GM19328 (cell line): ENCODE data around the gene SLC25A53.
"Not testable (repeated sequence)": the region's sequence is repeated elsewhere in the genome, so short reads cannot be mapped to it uniquely, and the experiment has no call there.

Experiments
- ATAC-seq: cut with Tn5 transposase; IDR thresholded peaks from one replicate; pipeline ENCODE4 v1.9.1; 2021; ENCODE audit warnings: mild to moderate bottlenecking, moderate library complexity; ENCODE audit not compliant: unreplicated experiment

Gene SLC25A53

GRCh38 chrX:104134583-104135261 is 22.1 kb downstream of the SLC25A53 start:
- ATAC-seq = no peak

DNA sequence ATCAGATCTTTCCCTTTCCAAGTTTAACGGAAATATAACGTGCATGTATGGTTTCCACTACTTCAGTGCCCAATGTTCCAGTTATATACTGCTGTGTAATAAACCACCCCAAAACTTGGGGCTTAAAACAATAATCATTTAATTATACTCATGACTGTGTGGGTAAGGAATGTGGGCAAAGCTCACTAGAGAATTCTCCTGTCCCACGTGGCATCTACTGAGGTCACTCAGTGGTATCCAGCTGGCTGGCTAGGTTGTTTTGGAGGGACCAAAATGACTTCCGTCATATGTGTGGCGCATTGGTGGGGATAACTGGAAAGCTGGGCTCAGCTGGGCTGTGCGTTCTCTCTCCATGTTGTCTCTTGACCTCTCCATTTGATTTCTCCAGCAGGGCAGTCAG is 26.0 kb downstream of the SLC25A53 start:
- no peak for ATAC-seq

DNA sequence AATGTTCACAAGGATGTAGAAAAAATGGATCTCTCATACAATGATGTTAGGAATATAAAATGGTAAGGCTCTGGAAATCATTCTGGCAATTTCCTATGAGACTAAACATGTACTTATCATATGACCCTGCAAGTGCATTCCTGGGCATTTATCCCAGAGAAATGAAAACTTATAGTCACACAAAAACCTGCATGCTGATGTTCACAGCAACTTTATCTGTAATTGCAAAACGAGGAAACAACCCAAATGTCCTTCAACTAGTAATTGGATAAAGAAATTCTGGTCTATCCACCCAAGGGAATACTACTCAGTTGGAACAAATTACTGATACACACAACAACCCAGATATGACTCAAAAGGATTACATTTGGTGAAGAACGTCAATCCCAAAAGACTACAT is 30.0 kb downstream of the SLC25A53 start:
- no peak for ATAC-seq

DNA sequence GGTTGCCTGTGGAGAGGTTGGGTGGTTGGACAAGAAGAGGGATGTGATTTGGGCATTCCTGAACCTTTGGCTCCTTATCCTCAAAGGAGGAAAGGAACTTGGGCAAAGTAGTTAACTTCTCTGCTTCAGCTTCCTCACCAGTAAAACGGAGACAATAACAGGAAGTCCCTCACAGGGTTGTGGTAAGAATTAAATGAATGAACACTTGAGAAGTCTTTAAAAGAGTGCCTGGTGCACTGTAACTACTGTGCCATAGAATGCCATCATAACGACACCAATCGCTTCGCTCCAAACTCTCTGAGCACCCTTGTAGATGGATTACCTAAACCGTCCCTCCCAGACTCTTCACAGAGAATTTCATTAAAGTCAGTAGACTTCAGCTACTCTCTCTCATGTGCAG is 34.0 kb downstream of the SLC25A53 start:
- no peak for ATAC-seq

- ATAC-seq = no peak
These were observed 38.0 kb downstream of the SLC25A53 start for GRCh38 chrX:104118765-104119164.

GRCh38 chrX:104117759-104118158 is 39.0 kb downstream of the SLC25A53 start:
- no peak for ATAC-seq

GRCh38 chrX:104113222-104113965 is 43.4 kb downstream of the SLC25A53 start:
- no peak for ATAC-seq

DNA sequence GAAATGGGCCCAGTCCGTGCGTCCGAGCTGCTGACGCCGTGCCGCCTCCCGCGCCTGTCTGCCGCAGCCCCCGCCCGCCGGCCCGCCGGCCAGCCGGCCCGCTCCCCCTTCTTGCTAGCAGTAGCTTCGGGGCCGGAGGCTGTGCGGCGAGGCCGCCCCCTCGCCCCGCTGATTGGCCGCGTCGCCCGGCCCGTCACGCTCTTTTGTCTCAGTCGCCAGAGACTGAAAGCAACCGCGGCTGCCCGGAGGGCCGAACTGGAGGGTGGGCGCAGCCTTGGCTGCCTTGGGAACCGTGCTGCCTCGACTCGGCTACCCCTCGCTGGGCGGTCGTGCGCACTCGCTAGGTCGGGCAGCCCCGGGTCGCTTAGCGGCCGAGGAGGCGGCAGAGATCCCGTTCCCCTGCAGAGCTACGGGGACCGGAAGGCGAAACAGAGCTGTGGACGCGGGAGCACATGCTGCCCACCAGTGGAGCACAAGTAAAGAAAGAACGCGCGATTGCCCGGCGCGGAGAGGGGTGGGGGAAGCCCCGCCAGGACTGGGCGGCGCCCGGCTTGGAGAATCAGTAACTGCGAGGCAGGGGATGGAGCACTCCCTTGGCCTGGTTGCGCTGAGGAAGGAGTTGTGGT is 44.4 kb downstream of the SLC25A53 start, which contains the start of gene ZCCHC18:
Gene ZCCHC18, plus strand, starts transcription at position 198 of the 626 bp plus-strand sequence. CDS start 1,589 bp downstream, outside the sequence.
- peak; percentile 51 for ATAC-seq

GRCh38 chrX:104110491-104111240 is 46.1 kb downstream of the SLC25A53 start:
- not testable (repeated sequence) for ATAC-seq

- no peak for ATAC-seq
These were observed 47.9 kb downstream of the SLC25A53 start for GRCh38 chrX:104108955-104109354.

DNA sequence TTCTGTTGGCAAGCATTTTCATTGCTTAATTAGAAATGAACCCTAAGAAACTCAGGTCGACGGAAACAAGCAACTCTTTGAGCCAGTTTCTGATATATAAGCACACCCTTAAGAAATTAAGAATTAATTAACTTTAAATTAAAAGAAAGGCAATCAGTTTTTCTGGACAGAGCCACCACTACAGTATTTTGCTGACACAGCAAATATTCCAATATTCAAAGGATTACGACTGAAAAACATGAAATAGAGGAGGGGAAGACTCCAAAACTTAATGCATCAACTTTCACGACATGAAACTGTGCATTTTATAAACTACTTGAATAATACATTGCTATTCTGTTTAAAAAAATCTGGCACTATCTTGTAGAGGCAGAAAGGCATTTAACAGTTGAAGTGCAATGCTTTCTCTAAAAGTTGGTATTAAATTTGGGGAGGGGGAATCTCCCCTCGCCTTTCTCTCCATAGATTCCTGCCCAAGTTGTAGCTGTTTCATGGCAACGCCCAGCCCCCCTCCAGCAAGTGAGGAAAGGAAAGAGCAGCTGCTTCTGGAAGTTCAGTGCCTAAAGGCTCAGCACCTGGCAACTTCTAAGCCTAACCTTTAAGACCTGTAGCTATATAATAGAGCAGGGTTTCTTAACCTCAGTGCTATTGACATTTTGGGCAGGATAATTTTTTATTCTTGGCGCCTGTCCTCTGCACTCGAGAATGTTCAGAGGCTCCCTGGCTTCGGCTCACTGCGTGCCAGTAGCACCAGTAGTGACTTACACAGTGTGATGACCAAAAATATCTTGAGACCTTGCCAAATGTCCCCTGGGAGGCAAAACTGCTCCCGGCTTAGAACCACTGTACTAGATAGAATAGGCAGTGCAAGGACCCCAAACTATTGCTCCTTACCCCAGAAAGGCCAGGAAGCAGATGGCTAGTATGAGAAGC is 51.2 kb downstream of the SLC25A53 start:
- ATAC-seq = no peak

- ATAC-seq = no peak
These were observed 52.1 kb downstream of the SLC25A53 start for GRCh38 chrX:104104676-104105075.

DNA sequence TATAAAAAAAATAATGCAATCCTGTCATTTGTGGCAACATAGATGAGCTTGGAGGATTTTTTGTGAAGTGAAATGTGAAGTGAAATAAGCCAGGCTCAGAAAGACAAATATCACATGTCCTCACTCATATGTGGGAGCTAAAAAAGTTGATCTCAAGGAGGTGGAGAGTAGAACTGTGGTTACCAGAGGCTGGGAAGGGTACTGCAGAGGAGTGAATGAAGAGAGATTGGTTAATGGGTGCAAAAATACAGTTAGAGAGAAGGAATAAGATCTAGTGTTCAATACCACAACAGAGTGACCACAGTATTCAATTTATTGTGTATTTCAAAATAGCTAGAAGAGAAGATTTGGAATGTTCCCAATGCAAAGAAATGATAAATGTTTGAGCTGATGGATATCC is 57.9 kb downstream of the SLC25A53 start:
- no peak for ATAC-seq

- ATAC-seq = no peak
These were observed 58.5 kb downstream of the SLC25A53 start for GRCh38 chrX:104098151-104098808.

- no peak for ATAC-seq
These were observed 70.9 kb downstream of the SLC25A53 start for GRCh38 chrX:104085919-104086318.

- no peak for ATAC-seq
These were observed 71.3 kb downstream of the SLC25A53 start for GRCh38 chrX:104085477-104085876.

DNA sequence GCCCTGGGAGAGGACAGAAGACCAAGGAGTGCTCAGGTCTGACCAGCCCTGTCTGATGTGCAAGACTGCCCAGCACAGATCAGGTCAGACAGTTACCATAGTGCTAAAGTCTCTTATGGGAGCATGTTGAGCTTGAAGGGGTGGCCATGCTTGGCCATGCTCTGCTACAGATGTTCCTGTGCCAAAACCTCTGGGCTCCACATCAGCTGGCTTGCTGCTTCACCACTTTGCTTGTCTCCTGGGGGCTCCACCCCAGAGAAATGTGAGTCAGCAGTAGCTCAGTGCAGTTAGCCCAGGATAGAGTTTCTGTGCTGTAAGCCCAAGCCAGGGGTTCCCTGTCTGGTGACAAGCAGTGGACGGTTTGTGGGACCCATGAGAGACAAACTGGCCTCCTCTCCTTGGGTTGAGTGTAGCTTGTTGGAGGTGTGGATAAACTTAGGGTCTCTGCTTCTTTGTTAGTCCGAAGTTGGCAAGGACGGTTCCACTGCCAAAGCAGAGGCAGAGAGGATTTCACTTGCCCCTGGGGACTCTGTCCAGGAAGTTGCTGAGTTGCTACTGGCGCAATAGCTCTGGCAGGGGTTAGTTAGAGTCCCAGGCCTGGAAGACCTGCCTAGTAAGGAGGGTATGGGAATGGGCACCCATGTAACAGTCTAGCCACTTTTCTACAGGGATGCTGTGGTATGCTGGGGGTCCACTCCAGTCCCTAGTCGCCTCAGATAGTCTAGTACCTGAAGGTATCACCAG is 72.1 kb downstream of the SLC25A53 start:
- ATAC-seq = no peak

DNA sequence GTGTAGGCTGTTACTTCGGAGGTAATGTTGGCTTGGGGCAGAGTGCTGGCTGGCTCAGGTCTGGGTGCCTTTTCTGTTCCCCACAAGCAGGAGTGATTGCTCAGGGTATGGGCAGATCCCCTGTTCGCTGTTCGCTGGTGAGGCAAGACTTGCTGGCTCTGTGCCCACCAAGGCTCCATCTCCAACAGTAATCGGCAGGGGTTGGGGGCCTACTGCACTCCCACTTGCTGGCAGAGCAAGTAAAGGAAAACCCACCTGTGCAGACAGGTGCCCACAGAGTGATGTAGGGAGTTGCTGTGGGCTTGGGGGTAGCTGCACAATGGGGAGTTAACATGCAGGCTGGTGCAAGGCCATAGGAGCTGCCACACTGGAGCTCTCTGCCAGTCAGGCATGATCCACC is 72.7 kb downstream of the SLC25A53 start:
- no peak for ATAC-seq

GRCh38 chrX:104077854-104078253 is 79.0 kb downstream of the SLC25A53 start:
- ATAC-seq = not testable (repeated sequence)
